OCI-LY3 (cell line): Measurements from ENCODE around the gene RHOF.

Experiments
- CTCF ChIP-seq: fragments of 200-600, 300-600 bp; sonication (generic); IDR thresholded peaks from 2 replicates; pipeline ENCODE4 v1.5.1; 2014; ENCODE audit warnings: antibody characterized with exemption, low read length, low read depth
- EZH2phosphoT487 ChIP-seq: fragments of 200-600 bp; shearing (Covaris generic); IDR thresholded peaks from 2 replicates; pipeline ENCODE4 v1.6.1; 2018; ENCODE audit warnings: antibody characterized with exemption, mixed run types, low read depth

GRCh38 chr12:121793838-121794533 is 498 bp upstream of the RHOF start:
- TF ChIP-seq CTCF = peak; percentile 99
- TF ChIP-seq EZH2phosphoT487 = no peak
